Heart left ventricle (tissue), 13 donors: ENCODE data around the gene SLC25A31.

Experiments
- CTCF ChIP-seq, 12 donors: fragments of 200-600 bp; sonication (generic) in 4 of 12; IDR thresholded peaks; one replicate each; pipeline versions ENCODE4 v1.5.0 to v1.8.0; 2018 to 2022; ENCODE audit warnings: antibody characterized with exemption in 12 of 12, mild to moderate bottlenecking in 5 of 12
- POLR2A ChIP-seq, 2 donors: fragments of 450-650 bp; IDR thresholded peaks; one replicate each; pipeline ENCODE4 v1.6.1; 2017; ENCODE audit warnings: antibody characterized with exemption in 2 of 2, mild to moderate bottlenecking in 2 of 2, moderate library complexity in 2 of 2
- donor health status: ischemic (EF 13 %, LVEDD 7.1; RV severe dilation, severe dysfunction).
- donor health status: DM: no; HTN: yes; CAD: no.
- donor health status: DM: no; HTN: no; CAD: no.
- donor health status: ischemic (EF 25% LVEDD 6.9; RV normal size, moderate dysfunction).
- donor health status: ischemic (EF 25% LVEDD 5.7; RV mildly dilated, moderate dysfunction).
- donor health status: ischemic (EF 35%, LVEDD 5.7; RV mildly dilated, moderate dysfunction).
- donor health status: nonischemic (EF 11% LVEDD 7.7; RV severe dilation, severe dysfunction).
- donor health status: DM: yes; HTN: yes; CAD: no.
- donor health status: PGD.
- donor health status: ischemic (EF 29% LVEDD 5.4; RV normal size, mild dysfunction).
- donor health status: nonischemic (EF 23%, LVEDD 6.1; RV moderate dilation, normal function).

- TF ChIP-seq CTCF (IDR thresholded peaks at IDR 0.05) (no peak), POLR2A (IDR thresholded peaks at IDR 0.05) (no peak)
Measured at GRCh38 chr4:127759893-127760292, 29.7 kb downstream of the SLC25A31 start.
